Sigmoid colon (tissue), 7 donors: ENCODE results near the gene GABBR2. TPM values are rescaled to one million over a fixed set of nuclear protein-coding genes. Genes with fewer than 3 reads are reported as not detected.
"Not testable (repeated sequence)": the region's sequence is repeated elsewhere in the genome, so short reads cannot be mapped to it uniquely, and the experiment has no call there.

Experiments
- DNase-seq: peaks from one replicate; pipeline ENCODE4 v3.0.0-alpha.2; 2019
- H3K27ac ChIP-seq, 4 donors: fragments of 200-600 bp; sonication (generic); one replicate each; pipeline ENCODE4 v1.5.1; 2016 to 2019; ENCODE audit warnings: mild to moderate bottlenecking in 1 of 4
- H3K27me3 ChIP-seq, 3 donors: fragments of 200-600 bp; sonication (generic); one replicate each; pipeline ENCODE4 v1.5.1; 2019; ENCODE audit warnings: mild to moderate bottlenecking in 1 of 3
- H3K36me3 ChIP-seq, 4 donors: fragments of 200-600 bp; sonication (generic); one replicate each; pipeline ENCODE4 v1.5.1; 2016 to 2019
- H3K4me1 ChIP-seq, 4 donors: fragments of 200-600 bp; sonication (generic); one replicate each; pipeline ENCODE4 v1.5.1; 2017 to 2019
- H3K4me3 ChIP-seq, 4 donors: fragments of 200-600 bp; sonication (generic); one replicate each; pipeline ENCODE4 v1.5.1; 2017 to 2019; ENCODE audit warnings: mild to moderate bottlenecking in 2 of 4, moderate library complexity in 1 of 4
- H3K9me3 ChIP-seq, 4 donors: fragments of 200-600 bp in 3 of 4; sonication (generic) in 3 of 4; one replicate each; pipeline versions ENCODE4 v1.5.1 to v1.6.1; 2013 to 2019
- EP300 ChIP-seq, 4 donors: sonication (generic); formaldehyde crosslinking; IDR thresholded peaks; one replicate each; pipeline ENCODE4 v1.6.1; 2017; ENCODE audit warnings: antibody characterized with exemption in 4 of 4
- POLR2A ChIP-seq, 2 donors: fragments of 450-650 bp; IDR thresholded peaks; one replicate each; pipeline ENCODE4 v1.6.1; 2016; ENCODE audit warnings: antibody characterized with exemption in 2 of 2, mild to moderate bottlenecking in 2 of 2, moderate library complexity in 2 of 2
- POLR2AphosphoS5 ChIP-seq, 4 donors: sonication (generic); formaldehyde crosslinking; IDR thresholded peaks; one replicate each; pipeline ENCODE4 v1.6.1; 2017; ENCODE audit warnings: antibody characterized with exemption in 4 of 4
- WGBS, 2 donors: extraction: QIAGEN DNeasy Blood & Tissue Kit; methylation state at CpG; one replicate each; pipeline ENCODE4 v1.1.7; 2013; 5-methylcytosine and 5-hydroxymethylcytosine counted together
- intact Hi-C: fragments of 100-400 bp; cut with DNase I; formaldehyde crosslinking; loops from one replicate; pipeline ENCODE4 v1.15.1; 2023
- polyA plus RNA-seq, 3 donors: library from polyadenylated mRNA; stranded (reverse); fragments of 200-250 nt; gene quantifications; one replicate each; pipeline ENCODE4 v1.2.3, GENCODE V29; 2013
- total RNA-seq, 4 donors: library from RNA; depleted of rRNA; stranded (reverse); fragments of >200 nt; gene quantifications; one replicate each; pipeline ENCODE4 v1.1.0, GENCODE V29; 2016
- TF ChIP-seq, protein P1 (sequence below), 4 experiments: fragments of 450-650 bp in 3 of 4; fragments of 200-600 bp in 1 of 4; IDR thresholded peaks; one replicate each; pipeline ENCODE4 v1.5.1; 2016 to 2019; ENCODE audit warnings: antibody characterized with exemption in 4 of 4, mild to moderate bottlenecking in 3 of 4, moderate library complexity in 2 of 4
- donor health status: healthy with polysubstance abuse.
- donor health status: Bipolar disorder and iron deficiency.
- donor health status: healthy.

Gene GABBR2
- total and polyA plus RNA-seq, 7 donors = under 0.01 to 0.04 (median under 0.01) TPM; not detected in 4

DNA sequence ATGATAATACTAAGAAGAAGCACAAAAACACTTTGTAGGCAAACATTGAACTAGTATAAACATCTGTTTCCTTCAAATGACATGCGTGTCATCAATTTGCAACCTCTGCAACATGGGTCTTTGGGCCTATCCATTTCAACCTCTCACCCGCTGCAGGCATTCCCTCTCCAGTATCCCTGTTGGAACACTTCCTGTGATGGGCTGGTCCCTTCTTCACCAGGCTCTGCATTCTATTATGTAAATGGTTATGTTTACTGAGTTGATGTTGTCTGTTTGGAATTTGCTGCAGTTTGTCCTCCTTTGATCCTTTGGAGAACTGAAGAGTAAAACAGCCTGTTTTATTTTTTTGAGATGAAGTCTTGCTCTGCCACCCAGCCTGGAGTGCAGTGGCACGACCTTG, 436.7 kb downstream of the GABBR2 start:
- Histone ChIP-seq H3K4me1 (no peaks in the 10 kb centered on the region), H3K4me3 (no peak overlapping the region), H3K27me3 (peaks cover 0 to 13% (median 0%) of the 10 kb centered on the region in 3 donors), H3K9me3 (no peaks in the 10 kb centered on the region), H3K27ac (no peak overlapping the region), H3K36me3 (no peaks in the 10 kb centered on the region)
- DNase-seq = no peak
- intact Hi-C loops = no loop called here
- TF ChIP-seq POLR2A (IDR thresholded peaks at IDR 0.05) (no peak), POLR2AphosphoS5 (IDR thresholded peaks at IDR 0.05) (no peak), EP300 (IDR thresholded peaks at IDR 0.05) (no peak)
- TF ChIP-seq, protein P1, sequence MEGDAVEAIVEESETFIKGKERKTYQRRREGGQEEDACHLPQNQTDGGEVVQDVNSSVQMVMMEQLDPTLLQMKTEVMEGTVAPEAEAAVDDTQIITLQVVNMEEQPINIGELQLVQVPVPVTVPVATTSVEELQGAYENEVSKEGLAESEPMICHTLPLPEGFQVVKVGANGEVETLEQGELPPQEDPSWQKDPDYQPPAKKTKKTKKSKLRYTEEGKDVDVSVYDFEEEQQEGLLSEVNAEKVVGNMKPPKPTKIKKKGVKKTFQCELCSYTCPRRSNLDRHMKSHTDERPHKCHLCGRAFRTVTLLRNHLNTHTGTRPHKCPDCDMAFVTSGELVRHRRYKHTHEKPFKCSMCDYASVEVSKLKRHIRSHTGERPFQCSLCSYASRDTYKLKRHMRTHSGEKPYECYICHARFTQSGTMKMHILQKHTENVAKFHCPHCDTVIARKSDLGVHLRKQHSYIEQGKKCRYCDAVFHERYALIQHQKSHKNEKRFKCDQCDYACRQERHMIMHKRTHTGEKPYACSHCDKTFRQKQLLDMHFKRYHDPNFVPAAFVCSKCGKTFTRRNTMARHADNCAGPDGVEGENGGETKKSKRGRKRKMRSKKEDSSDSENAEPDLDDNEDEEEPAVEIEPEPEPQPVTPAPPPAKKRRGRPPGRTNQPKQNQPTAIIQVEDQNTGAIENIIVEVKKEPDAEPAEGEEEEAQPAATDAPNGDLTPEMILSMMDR (IDR thresholded peaks at IDR 0.05) = no peak
- WGBS, 2 donors = 78 to 92% methylated on average over 3 of the region's 3 CpGs

DNA sequence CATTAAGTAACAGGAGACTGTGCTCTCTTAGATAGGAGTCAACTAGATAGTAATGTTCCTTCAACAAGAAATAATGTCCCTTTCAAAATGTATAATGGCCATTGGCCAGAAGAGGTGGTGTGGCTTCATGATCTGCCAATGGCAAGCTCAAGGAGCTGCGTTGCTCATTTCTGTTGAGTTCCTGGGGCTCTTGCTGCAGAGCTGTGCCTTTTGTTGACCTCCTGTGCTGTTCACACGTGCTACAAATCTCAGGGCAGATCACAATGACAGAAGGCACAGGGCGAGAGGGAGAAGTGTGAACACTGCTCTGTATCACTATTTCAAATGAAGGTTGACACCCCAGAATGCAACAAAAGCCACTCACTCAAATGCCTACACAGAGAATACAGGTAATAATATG, 437.3 kb downstream of the GABBR2 start:
- no peak for DNase-seq
- Histone ChIP-seq H3K4me3 (no peak overlapping the region), H3K4me1 (no peaks in the 10 kb centered on the region), H3K9me3 (no peaks in the 10 kb centered on the region), H3K27me3 (peaks cover 0 to 8% (median 0%) of the 10 kb centered on the region in 3 donors), H3K36me3 (no peaks in the 10 kb centered on the region), H3K27ac (no peak overlapping the region)
- intact Hi-C loops = no loop called here
- WGBS, 2 donors = 58 to 60% methylated on average over 3 of the region's 3 CpGs
- TF ChIP-seq EP300 (IDR thresholded peaks at IDR 0.05) (no peak), POLR2AphosphoS5 (IDR thresholded peaks at IDR 0.05) (no peak), POLR2A (IDR thresholded peaks at IDR 0.05) (no peak)
- TF ChIP-seq, protein P1 (IDR thresholded peaks at IDR 0.05) = no peak

DNA sequence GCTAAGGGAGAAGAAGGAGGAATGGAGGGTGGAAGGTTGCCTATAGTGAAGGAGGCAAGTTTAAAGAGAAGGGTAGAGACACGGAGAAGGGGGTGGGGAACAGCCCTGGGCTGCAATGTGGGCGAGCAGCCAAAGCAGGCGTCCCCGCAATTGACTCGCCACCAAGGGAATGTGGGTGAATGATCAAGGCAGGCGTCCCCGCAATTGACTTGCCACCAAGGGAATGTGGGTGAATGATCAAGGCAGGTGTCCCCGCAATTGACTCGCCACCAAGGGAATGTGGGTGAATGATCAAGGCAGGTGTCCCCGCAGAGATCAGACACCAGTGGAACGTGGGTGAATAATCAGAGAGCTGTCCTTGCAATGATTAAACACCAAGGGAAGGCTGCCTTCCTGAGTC, 438.5 kb downstream of the GABBR2 start:
- WGBS, 2 donors = 72 to 78% methylated on average over 11 of the region's 11 CpGs
- H3K27ac ChIP-seq, H3K27me3 ChIP-seq, intact Hi-C loops, H3K4me1 ChIP-seq, DNase-seq, H3K4me3 ChIP-seq, H3K9me3 ChIP-seq, H3K36me3 ChIP-seq: not testable (repeated sequence)

DNA sequence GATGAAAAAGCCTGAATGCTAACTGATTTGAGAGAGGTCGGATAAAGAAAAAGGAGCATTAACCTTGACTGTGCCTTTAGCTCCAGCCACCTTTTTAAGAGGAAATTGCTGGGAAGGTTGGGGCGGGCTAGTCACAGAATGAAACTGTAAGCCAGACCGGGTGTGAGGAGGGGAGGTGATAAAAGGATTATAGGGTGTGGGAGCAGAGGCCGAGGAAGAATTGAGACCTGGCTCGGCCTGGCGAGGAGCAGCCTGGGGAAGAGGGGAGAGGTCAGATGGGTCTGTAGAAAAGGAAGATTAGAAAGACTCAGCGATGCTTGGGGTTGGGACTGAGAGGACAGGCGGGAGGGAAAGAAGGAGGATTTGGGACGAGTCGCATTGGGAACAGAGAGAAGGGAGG, 439.1 kb downstream of the GABBR2 start:
- H3K27me3 ChIP-seq, H3K4me3 ChIP-seq, H3K9me3 ChIP-seq, DNase-seq, H3K4me1 ChIP-seq, H3K36me3 ChIP-seq, H3K27ac ChIP-seq: not testable (repeated sequence)
- WGBS, 2 donors = 57 to 64% methylated on average over 10 of the region's 10 CpGs
- intact Hi-C loops = loop anchor here (10.0 kb wide), 1 partner anchor 575 kb away; the partner anchor contains the start of gene XPA

DNA sequence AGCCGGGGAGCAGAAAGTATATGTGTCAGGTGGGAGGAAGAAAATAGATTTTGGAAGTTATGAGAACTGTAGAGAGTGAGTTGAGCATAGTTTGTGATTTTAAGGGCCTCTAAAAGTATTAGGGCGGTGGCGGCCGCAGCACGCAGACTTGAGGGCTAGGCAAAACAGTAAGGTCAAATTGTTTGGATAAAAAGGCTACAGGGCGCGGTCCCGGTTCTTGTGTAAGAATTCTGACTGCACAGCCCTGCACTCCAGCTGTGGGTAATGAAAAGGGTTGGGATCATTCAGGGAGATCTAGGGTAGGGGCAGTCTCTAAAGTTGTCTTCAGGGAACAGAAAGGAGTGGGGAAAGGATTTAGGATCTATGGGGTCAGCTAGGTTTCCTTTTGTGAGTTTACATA, 441.2 kb downstream of the GABBR2 start:
- not testable (repeated sequence) for H3K27me3 ChIP-seq, DNase-seq, H3K9me3 ChIP-seq, H3K27ac ChIP-seq, H3K36me3 ChIP-seq, H3K4me3 ChIP-seq, H3K4me1 ChIP-seq
- 81 to 86% methylated on average over 8 of the region's 8 CpGs for WGBS, 2 donors
- intact Hi-C loops = loop anchor here (10.0 kb wide), 1 partner anchor 573 kb away; the partner anchor contains the start of gene XPA

DNA sequence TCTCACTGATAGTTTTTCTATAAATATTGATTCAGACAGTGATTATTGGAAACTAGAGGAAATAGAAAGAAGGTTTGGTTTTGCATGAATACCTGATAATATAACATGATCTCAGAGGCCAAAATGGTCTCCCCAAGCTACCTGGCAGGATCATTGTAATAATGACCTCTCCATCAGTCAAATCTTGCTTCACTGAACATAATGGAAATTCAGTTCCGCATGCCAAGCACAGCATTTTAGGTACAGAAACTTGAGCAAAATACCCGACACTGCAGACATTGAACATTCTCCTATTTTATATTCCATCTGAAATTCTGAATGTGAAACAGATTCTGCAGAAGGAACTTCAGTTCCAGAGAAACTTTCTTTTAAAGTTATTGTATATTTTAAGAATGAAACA, 444.2 kb downstream of the GABBR2 start:
- intact Hi-C loops = loop anchor here (10.0 kb wide), 1 partner anchor 570 kb away; the partner anchor contains the start of gene XPA
- no peaks in the 10 kb centered on the region for H3K9me3 ChIP-seq
- H3K27ac ChIP-seq = no peak overlapping the region
- peaks cover 0 to 3% (median 0%) of the 10 kb centered on the region in 3 donors for H3K27me3 ChIP-seq
- TF ChIP-seq POLR2A (IDR thresholded peaks at IDR 0.05) (no peak), EP300 (IDR thresholded peaks at IDR 0.05) (no peak), POLR2AphosphoS5 (IDR thresholded peaks at IDR 0.05) (no peak)
- TF ChIP-seq, protein P1 (IDR thresholded peaks at IDR 0.05) = no peak
- H3K4me1 ChIP-seq = no peaks in the 10 kb centered on the region
- H3K36me3 ChIP-seq = no peaks in the 10 kb centered on the region
- no peak overlapping the region for H3K4me3 ChIP-seq
- no peak for DNase-seq
- WGBS, 2 donors = 77 to 89% methylated on average over 2 of the region's 2 CpGs
